ENCODE results near the gene NPW. TPM values are rescaled to one million over a fixed set of nuclear protein-coding genes. Genes with fewer than 3 reads are reported as not detected.

NPW gene
- total and polyA plus RNA-seq, 2 donors (not counting 3 experiments of a cell fraction or from before 2014, with no cell fraction given) = 0.84 to 3.3 TPM

DNA sequence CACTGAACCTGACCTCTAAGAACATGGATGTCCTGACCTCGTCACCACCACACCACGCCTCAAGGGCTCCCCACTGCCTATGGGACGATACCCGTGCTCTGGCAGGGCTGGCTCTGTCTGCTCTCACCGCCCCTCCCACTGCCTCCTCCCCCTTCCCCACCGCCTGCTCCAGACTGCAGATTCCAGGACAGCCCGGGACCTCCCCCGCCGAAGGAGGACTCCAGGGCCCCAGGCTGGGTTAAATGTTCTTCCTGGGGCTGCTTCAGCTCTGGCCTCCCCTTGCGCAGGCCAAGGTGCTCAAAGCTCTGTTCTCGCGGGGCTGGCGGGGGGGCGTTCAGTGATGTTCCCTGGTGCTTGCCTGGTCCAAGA is 3.1 kb downstream of the NPW start:
- BruUV-seq (replicated peaks) = no TSS peak
- intact Hi-C loops (cut with micrococcal nuclease) = loop anchor here (1.0 to 2.0 kb wide), 4 partner anchors 24 to 118 kb away; partner anchors contain the start of genes NTHL1 and TSC2
- FAIRE-seq = no peak

More for the DNA sequence above, 3.1 kb downstream of the NPW start:
- ChIA-PET CTCF (interaction anchor here (0.6 to 8.9 kb wide), 33 partner anchors 10 to 252 kb away, joined by 3 to 137 read pairs (median 5); partner anchors contain the start of genes ECI1, GFER, NTHL1 and PKD1), POLR2A (interaction anchor here (3.1 kb wide), 1 partner anchor 132 kb away, joined by 20 read pairs; the partner anchor contains the start of gene TRAF7)
- Histone ChIP-seq H3K9me1 (replicated peaks; ENCODE audit: control insufficient read depth, extremely low read depth, insufficient read depth, low read length) (no peaks in the 10 kb centered on the region), H3K27me3 (ENCODE audit: control insufficient read depth in 2 of 2, insufficient read depth in 2 of 2, low read length in 2 of 2) (peaks cover 4 to 11% of the 10 kb centered on the region in 2 experiments), H3K4me2 (ENCODE audit: insufficient read depth, low read length) (peak overlapping the region; percentile 52), H2AFZ (ENCODE audit: low read depth, low read length) (peak overlapping the region; percentile 93), H3K4me3 (replicated peaks in 1 of 3; ENCODE audit: insufficient read depth in 1 of 3, low read depth in 1 of 3, low read length in 3 of 3) (peak overlapping the region in 2 of 3 experiments; percentile 20 to 24), H3K4me1 (ENCODE audit: control insufficient read depth, extremely low read depth, insufficient read depth, low read length) (peaks cover 21% of the 10 kb centered on the region), H3K9me3 (replicated peaks; ENCODE audit: control insufficient read depth, insufficient read depth, low read length) (no peaks in the 10 kb centered on the region), H3K79me2 (ENCODE audit: control insufficient read depth, insufficient read depth, low read length) (peaks cover 4% of the 10 kb centered on the region), H3K27ac (ENCODE audit: insufficient read depth, low read depth, low read length) (no peak overlapping the region), H3K9ac (replicated peaks; ENCODE audit: extremely low read depth, insufficient read depth, low read length) (no peak overlapping the region), H4K20me1 (replicated peaks; ENCODE audit: control insufficient read depth, extremely low read depth, insufficient read depth, low read length) (no peaks in the 10 kb centered on the region), H3K36me3 (ENCODE audit: control insufficient read depth in 2 of 2, extremely low read depth in 1 of 2, insufficient read depth in 2 of 2, low read length in 2 of 2) (no peaks in the 10 kb centered on the region)
- dilution Hi-C loops (cut with MboI; ENCODE audit: extremely low pct_ligation_motif_present, low sequenced_read_pairs) = no loop called here
- TF ChIP-seq JUN (IDR thresholded peaks at IDR 0.05; ENCODE audit: borderline replicate concordance, insufficient read depth, insufficient read length, low read depth) = no peak
- no peak for TF ChIP-seq POLR2A (IDR thresholded peaks at IDR 0.05; ENCODE audit: low read depth, low read length)
- no peak for TF ChIP-seq FOS (IDR thresholded peaks at IDR 0.05; ENCODE audit: borderline replicate concordance, insufficient read depth, low read length)
- no peak for TF ChIP-seq CTCF (IDR thresholded peaks at IDR 0.05; ENCODE audit: extremely low read depth in 1 of 2, insufficient read depth in 1 of 2, low read depth in 1 of 2, low read length in 2 of 2)
- no peak for TF ChIP-seq EZH2 (IDR thresholded peaks at IDR 0.05; ENCODE audit: borderline replicate concordance, low read depth, low read length, severe bottlenecking)
- TF ChIP-seq, protein P1, sequence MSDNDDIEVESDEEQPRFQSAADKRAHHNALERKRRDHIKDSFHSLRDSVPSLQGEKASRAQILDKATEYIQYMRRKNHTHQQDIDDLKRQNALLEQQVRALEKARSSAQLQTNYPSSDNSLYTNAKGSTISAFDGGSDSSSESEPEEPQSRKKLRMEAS (IDR thresholded peaks at IDR 0.05; ENCODE audit: insufficient read depth, insufficient read length) = no peak
- TF ChIP-seq MYC (IDR thresholded peaks at IDR 0.05; ENCODE audit: low read depth, low read length) = no peak
- no peak for TF ChIP-seq POLR2AphosphoS5 (IDR thresholded peaks at IDR 0.05; ENCODE audit: insufficient read depth, low read depth, low read length)
- TF ChIP-seq GATA2 (IDR thresholded peaks at IDR 0.05; ENCODE audit: insufficient read depth, insufficient read length, low read depth, low read length) = no peak
- no peak for DNase-seq (ENCODE audit: low read depth, low spot score)
